PFSK-1 (cell line): Measurements from ENCODE around the gene NFRKB.

Experiments used
- FOXP2 ChIP-seq: optimal IDR thresholded peaks from 2 replicates; pipeline ENCODE3; 2011; ENCODE audit warnings: borderline replicate concordance, control low read depth, inconsistent platforms; ENCODE audit not compliant: insufficient read depth; ENCODE audit errors: extremely low read length, extremely low read depth
- POLR2AphosphoS5 ChIP-seq: IDR thresholded peaks from 2 replicates; pipeline ENCODE4 v1.6.1; 2012; ENCODE audit warnings: low read depth, mild to moderate bottlenecking, control low read depth, low read length, moderate library complexity
- REST ChIP-seq, 2 experiments: IDR thresholded peaks; 2 replicates each; pipeline versions ENCODE4 v1.6.1 to v1.8.0; 2011 to 2012; ENCODE audit warnings: low read depth in 2 of 2, low read length in 2 of 2, control low read depth in 1 of 2, inconsistent platforms in 1 of 2, mild to moderate bottlenecking in 1 of 2, moderate library complexity in 1 of 2; ENCODE audit not compliant: insufficient read depth in 1 of 2
- SIN3A ChIP-seq: IDR thresholded peaks from 2 replicates; pipeline ENCODE4 v1.6.1; 2012; ENCODE audit warnings: mild to moderate bottlenecking, low read length, moderate library complexity, borderline replicate concordance; ENCODE audit not compliant: insufficient read depth
- TAF1 ChIP-seq: IDR thresholded peaks from 2 replicates; pipeline ENCODE4 v1.6.1; 2012; ENCODE audit warnings: low read length, control low read depth, borderline replicate concordance; ENCODE audit not compliant: insufficient read depth

The NFRKB gene

GRCh38 chr11:129922674-129923073 is 27.3 kb upstream of the NFRKB start:
- no peak for TF ChIP-seq SIN3A
- no peak for TF ChIP-seq TAF1
- TF ChIP-seq POLR2AphosphoS5 = no peak
- no peak for TF ChIP-seq FOXP2
- TF ChIP-seq REST (IDR thresholded peaks at IDR 0.05; ENCODE audit: insufficient read depth in 1 of 2, low read depth in 2 of 2, low read length in 2 of 2) = no peak

DNA sequence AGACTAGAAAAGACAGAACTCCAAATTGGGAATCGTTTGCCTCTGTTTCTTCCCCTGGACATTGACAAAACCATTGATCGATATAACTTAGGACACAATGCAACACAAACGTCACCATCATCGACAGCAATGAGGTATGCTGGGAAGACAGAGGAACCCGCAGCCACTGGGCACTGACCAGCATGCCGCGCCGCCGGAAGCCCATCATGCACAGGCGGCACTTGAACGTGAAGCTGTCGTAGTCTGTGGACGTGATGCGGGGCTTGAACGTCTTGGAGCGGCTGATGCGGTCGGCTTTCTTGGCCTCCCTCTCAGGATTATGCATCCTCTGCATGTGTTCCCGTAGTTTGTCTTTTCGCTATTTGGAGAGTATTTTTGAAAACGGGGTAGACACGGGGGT is 23.0 kb upstream of the NFRKB start:
- no peak for TF ChIP-seq REST (IDR thresholded peaks at IDR 0.05; ENCODE audit: insufficient read depth in 1 of 2, low read depth in 2 of 2, low read length in 2 of 2)

GRCh38 chr11:129917231-129917630 is 21.9 kb upstream of the NFRKB start:
- TF ChIP-seq FOXP2 = no peak

DNA sequence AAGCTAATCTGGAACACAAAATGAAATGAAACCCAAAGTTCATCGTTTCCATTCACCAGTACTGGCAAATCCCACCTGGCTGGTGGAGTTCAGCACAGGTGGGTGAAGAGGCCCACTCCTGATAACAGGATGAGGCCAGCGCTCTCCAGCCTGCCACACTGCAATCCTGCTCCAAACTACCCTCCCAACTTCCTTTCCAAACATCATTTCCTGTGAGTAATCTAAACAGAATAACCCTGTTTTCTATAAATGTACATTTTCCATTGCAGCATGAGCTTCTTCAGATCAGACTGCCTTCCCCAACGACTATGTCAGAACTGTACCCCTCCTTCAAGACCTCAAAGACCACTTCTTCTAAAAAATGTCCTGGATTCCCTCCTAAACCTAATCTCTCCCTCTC is 15.9 kb upstream of the NFRKB start:
- TF ChIP-seq REST (IDR thresholded peaks at IDR 0.05; ENCODE audit: insufficient read depth in 1 of 2, low read depth in 2 of 2, low read length in 2 of 2) = no peak
- no peak for TF ChIP-seq TAF1
- no peak for TF ChIP-seq POLR2AphosphoS5
- TF ChIP-seq SIN3A = no peak
- TF ChIP-seq FOXP2 = no peak

GRCh38 chr11:129910360-129910759 is 15.0 kb upstream of the NFRKB start:
- TF ChIP-seq POLR2AphosphoS5 (no peak), SIN3A (no peak), FOXP2 (no peak), REST (IDR thresholded peaks at IDR 0.05; ENCODE audit: insufficient read depth in 1 of 2, low read depth in 2 of 2, low read length in 2 of 2) (no peak), TAF1 (no peak)

- TF ChIP-seq TAF1 (no peak), SIN3A (no peak), POLR2AphosphoS5 (no peak), FOXP2 (no peak), REST (IDR thresholded peaks at IDR 0.05; ENCODE audit: insufficient read depth in 1 of 2, low read depth in 2 of 2, low read length in 2 of 2) (no peak)
These were observed 10.0 kb upstream of the NFRKB start for GRCh38 chr11:129905402-129905801.
